Type B pancreatic cell (in vitro differentiated cells): ENCODE measurements around the gene TTC23. TPM values are rescaled to one million over a fixed set of nuclear protein-coding genes. Genes with fewer than 3 reads are reported as not detected.

Source experiments
- DNase-seq: peaks from one replicate; pipeline ENCODE4 v3.0.0; 2021; ENCODE audit warnings: mixed read lengths; ENCODE audit not compliant: unreplicated experiment; ENCODE audit errors: extremely low spot score
- H3K27ac Mint-ChIP-seq: 2 replicates; pipeline ENCODE4 v1.8.0; 2021; ENCODE audit warnings: mild to moderate bottlenecking, mixed read lengths
- H3K27me3 Mint-ChIP-seq: 2 replicates; pipeline ENCODE4 v1.8.0; 2021; ENCODE audit warnings: mixed read lengths
- H3K36me3 Mint-ChIP-seq: 2 replicates; pipeline ENCODE4 v1.8.0; 2021; ENCODE audit warnings: mixed read lengths
- H3K4me1 Mint-ChIP-seq: one replicate; pipeline ENCODE4 v1.8.0; 2021; ENCODE audit warnings: mixed read lengths; ENCODE audit not compliant: unreplicated experiment
- H3K4me3 Mint-ChIP-seq: 2 replicates; pipeline ENCODE4 v1.8.0; 2021; ENCODE audit warnings: mild to moderate bottlenecking, mixed read lengths
- H3K9me3 Mint-ChIP-seq: 2 replicates; pipeline ENCODE4 v1.8.0; 2021; ENCODE audit warnings: mixed read lengths
- CTCF ChIP-seq: fragments of 200-600 bp; sonication (generic); conservative IDR thresholded peaks from 2 replicates; pipeline ENCODE4 v1.5.0; 2021; ENCODE audit warnings: antibody characterized with exemption, mild to moderate bottlenecking
- total RNA-seq: library from RNA; stranded (reverse); gene quantifications from 2 replicates; pipeline ENCODE4 v1.2.1, GENCODE V29; 2021; ENCODE audit warnings: low replicate concordance

The TTC23 gene
- total RNA-seq, 1 donor from 2014 or later, result 26.4 TPM

- Mint-ChIP-seq H3K27me3 (no peaks in the 10 kb centered on the region), H3K9me3 (peaks cover 4% of the 10 kb centered on the region), H3K36me3 (peaks cover 23% of the 10 kb centered on the region), H3K4me3 (no peak overlapping the region), H3K4me1 (peaks cover 24% of the 10 kb centered on the region), H3K27ac (no peak overlapping the region)
- no peak for DNase-seq
- TF ChIP-seq CTCF, result no peak
These were observed 119.1 kb downstream of the TTC23 start for GRCh38 chr15:99130314-99130713.

- no peak overlapping the region for H3K27ac Mint-ChIP-seq
- H3K4me3 Mint-ChIP-seq, result no peak overlapping the region
- H3K27me3 Mint-ChIP-seq, result no peaks in the 10 kb centered on the region
- H3K9me3 Mint-ChIP-seq, result peaks cover 4% of the 10 kb centered on the region
- peaks cover 20% of the 10 kb centered on the region for H3K4me1 Mint-ChIP-seq
- no peak for TF ChIP-seq CTCF
- peaks cover 22% of the 10 kb centered on the region for H3K36me3 Mint-ChIP-seq
- DNase-seq, result no peak
These were observed 119.7 kb downstream of the TTC23 start for GRCh38 chr15:99129644-99130043.

- H3K36me3 Mint-ChIP-seq, result peaks cover 22% of the 10 kb centered on the region
- H3K27ac Mint-ChIP-seq, result no peak overlapping the region
- TF ChIP-seq CTCF, result no peak
- H3K27me3 Mint-ChIP-seq, result no peaks in the 10 kb centered on the region
- H3K9me3 Mint-ChIP-seq, result peaks cover 4% of the 10 kb centered on the region
- H3K4me3 Mint-ChIP-seq, result no peak overlapping the region
- peaks cover 29% of the 10 kb centered on the region for H3K4me1 Mint-ChIP-seq
- no peak for DNase-seq
These were observed 121.0 kb downstream of the TTC23 start for GRCh38 chr15:99128411-99128810.

- no peaks in the 10 kb centered on the region for H3K27me3 Mint-ChIP-seq
- peaks cover 22% of the 10 kb centered on the region for H3K36me3 Mint-ChIP-seq
- no peak for TF ChIP-seq CTCF
These were observed 121.6 kb downstream of the TTC23 start for GRCh38 chr15:99127773-99128172.

GRCh38 chr15:99126930-99127329 lies 122.5 kb downstream of the TTC23 start:
- TF ChIP-seq CTCF, result no peak
- Mint-ChIP-seq H3K4me3 (no peak overlapping the region), H3K27me3 (no peaks in the 10 kb centered on the region), H3K27ac (no peak overlapping the region), H3K36me3 (peaks cover 22% of the 10 kb centered on the region), H3K4me1 (peaks cover 29% of the 10 kb centered on the region), H3K9me3 (peaks cover 4% of the 10 kb centered on the region)
- no peak for DNase-seq

More at GRCh38 chr15:99127773-99128172, 121.6 kb downstream of the TTC23 start:
- Mint-ChIP-seq H3K27ac (no peak overlapping the region), H3K9me3 (peaks cover 4% of the 10 kb centered on the region), H3K4me1 (peaks cover 30% of the 10 kb centered on the region), H3K4me3 (no peak overlapping the region)
- DNase-seq, result no peak

- Mint-ChIP-seq H3K27me3 (no peaks in the 10 kb centered on the region), H3K36me3 (peaks cover 22% of the 10 kb centered on the region), H3K27ac (no peak overlapping the region), H3K9me3 (peaks cover 4% of the 10 kb centered on the region), H3K4me1 (peaks cover 36% of the 10 kb centered on the region), H3K4me3 (no peak overlapping the region)
- no peak for DNase-seq
- no peak for TF ChIP-seq CTCF
These were observed 123.2 kb downstream of the TTC23 start for GRCh38 chr15:99126131-99126588.
